Thoracic aorta (tissue), 2 donors: ENCODE measurements around the gene TNKS1BP1. TPM values are rescaled to one million over a fixed set of nuclear protein-coding genes. Genes with fewer than 3 reads are reported as not detected.

Source experiments
- ATAC-seq: fragments of 150-250 bp; one replicate; pipeline ENCODE4 v1.8.0; 2017; ENCODE audit warnings: low read depth; ENCODE audit not compliant: insufficient number of reproducible peaks, low FRiP score
- DNase-seq: peaks from one replicate; pipeline ENCODE4 v3.0.0-alpha.2; 2020; ENCODE audit warnings: low spot score
- H3K27ac ChIP-seq, 2 donors: fragments of 200-600 bp; sonication (generic); 1 replicate in 1 of 2; 2 replicates in 1 of 2; pipeline ENCODE4 v1.5.1; 2016; ENCODE audit warnings: mild to moderate bottlenecking in 2 of 2, moderate library complexity in 2 of 2
- H3K27me3 ChIP-seq: fragments of 200-600 bp; sonication (generic); replicated peaks from 2 replicates; pipeline ENCODE4 v1.6.0; 2016; ENCODE audit warnings: mild to moderate bottlenecking; ENCODE audit not compliant: insufficient read depth
- H3K36me3 ChIP-seq: fragments of 200-600 bp; sonication (generic); one replicate; pipeline ENCODE4 v1.5.1; 2016
- H3K4me1 ChIP-seq, 2 donors: fragments of 200-600 bp; sonication (generic); 1 replicate in 1 of 2; 2 replicates in 1 of 2; pipeline versions ENCODE4 v1.5.1 to v1.6.0; 2016; ENCODE audit warnings: low read depth in 2 of 2, mild to moderate bottlenecking in 1 of 2; ENCODE audit not compliant: control insufficient read depth in 1 of 2
- H3K4me3 ChIP-seq: fragments of 200-600 bp; sonication (generic); 2 replicates; pipeline ENCODE4 v1.5.1; 2016; ENCODE audit warnings: mild to moderate bottlenecking
- H3K9me3 ChIP-seq: fragments of 200-600 bp; sonication (generic); 2 replicates; pipeline ENCODE4 v1.5.1; 2016
- total RNA-seq, 2 donors: library from RNA; depleted of rRNA; stranded (reverse); fragments of >200 nt; gene quantifications; one replicate each; pipeline versions ENCODE4 v1.1.0 to v1.2.3, GENCODE V29; 2016
- TF ChIP-seq, protein P1 (sequence below): fragments of 200-600 bp; sonication (generic); IDR thresholded peaks from one replicate; pipeline ENCODE4 v1.5.1; 2019; ENCODE audit warnings: antibody characterized with exemption

TNKS1BP1 gene
- total RNA-seq, 2 donors from 2014 or later, result 105 to 153 TPM

DNA sequence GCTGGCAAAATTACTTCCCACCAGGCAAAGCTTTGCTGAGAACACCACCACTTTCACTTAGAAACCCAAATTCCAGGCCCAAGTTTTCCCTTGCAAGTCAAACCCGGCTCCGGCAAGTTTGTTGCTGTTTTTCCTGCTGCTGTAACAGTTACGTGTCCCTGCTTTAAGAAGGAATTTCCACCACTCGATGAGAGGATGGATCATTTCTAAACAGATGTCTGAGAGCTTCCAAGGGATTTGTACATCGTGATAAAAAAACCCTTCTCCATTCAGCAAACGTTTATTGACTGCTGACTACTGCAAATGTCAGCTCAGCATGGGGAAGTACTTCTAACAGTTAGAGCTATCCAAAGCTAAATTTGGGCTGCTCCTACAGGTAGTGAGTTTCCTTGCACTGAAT lies 33.1 kb upstream of the TNKS1BP1 start:
- H3K4me3 ChIP-seq, result no peak overlapping the region
- DNase-seq (no peak), ATAC-seq (no peak)
- H3K9me3 ChIP-seq, result no peaks in the 10 kb centered on the region
- no peaks in the 10 kb centered on the region for H3K27me3 ChIP-seq
- no peaks in the 10 kb centered on the region for H3K36me3 ChIP-seq
- no peaks in the 10 kb centered on the region for H3K4me1 ChIP-seq
- TF ChIP-seq, protein P1, sequence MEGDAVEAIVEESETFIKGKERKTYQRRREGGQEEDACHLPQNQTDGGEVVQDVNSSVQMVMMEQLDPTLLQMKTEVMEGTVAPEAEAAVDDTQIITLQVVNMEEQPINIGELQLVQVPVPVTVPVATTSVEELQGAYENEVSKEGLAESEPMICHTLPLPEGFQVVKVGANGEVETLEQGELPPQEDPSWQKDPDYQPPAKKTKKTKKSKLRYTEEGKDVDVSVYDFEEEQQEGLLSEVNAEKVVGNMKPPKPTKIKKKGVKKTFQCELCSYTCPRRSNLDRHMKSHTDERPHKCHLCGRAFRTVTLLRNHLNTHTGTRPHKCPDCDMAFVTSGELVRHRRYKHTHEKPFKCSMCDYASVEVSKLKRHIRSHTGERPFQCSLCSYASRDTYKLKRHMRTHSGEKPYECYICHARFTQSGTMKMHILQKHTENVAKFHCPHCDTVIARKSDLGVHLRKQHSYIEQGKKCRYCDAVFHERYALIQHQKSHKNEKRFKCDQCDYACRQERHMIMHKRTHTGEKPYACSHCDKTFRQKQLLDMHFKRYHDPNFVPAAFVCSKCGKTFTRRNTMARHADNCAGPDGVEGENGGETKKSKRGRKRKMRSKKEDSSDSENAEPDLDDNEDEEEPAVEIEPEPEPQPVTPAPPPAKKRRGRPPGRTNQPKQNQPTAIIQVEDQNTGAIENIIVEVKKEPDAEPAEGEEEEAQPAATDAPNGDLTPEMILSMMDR, result no peak
- H3K27ac ChIP-seq, result no peak overlapping the region

- no peak overlapping the region for H3K27ac ChIP-seq
- H3K36me3 ChIP-seq, result no peaks in the 10 kb centered on the region
- no peaks in the 10 kb centered on the region for H3K9me3 ChIP-seq
- H3K4me3 ChIP-seq, result no peak overlapping the region
- ATAC-seq (no peak), DNase-seq (no peak)
- TF ChIP-seq, protein P1, result no peak
- H3K27me3 ChIP-seq, result no peaks in the 10 kb centered on the region
- H3K4me1 ChIP-seq, result no peaks in the 10 kb centered on the region
Measured at GRCh38 chr11:57357310-57357709, 32.6 kb upstream of the TNKS1BP1 start.

DNA sequence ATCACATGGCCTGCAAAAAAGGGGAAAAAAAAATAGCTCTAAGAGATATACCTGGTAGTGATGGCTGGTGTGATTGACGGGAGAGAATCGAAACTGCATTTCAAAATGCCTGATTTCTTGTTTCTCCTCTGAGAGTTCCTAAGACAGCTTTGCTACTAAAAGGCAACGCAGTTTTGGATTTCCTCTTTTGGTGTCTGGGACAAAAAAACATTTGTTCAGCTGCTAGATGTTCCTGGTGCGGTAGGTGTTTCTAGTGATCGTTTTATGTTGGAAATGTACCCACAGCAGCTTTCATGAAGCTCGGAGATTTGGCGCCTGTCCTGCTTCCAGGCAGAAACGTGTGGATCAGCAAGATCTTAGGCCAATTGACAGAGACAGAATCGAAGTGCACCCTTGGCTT lies 31.5 kb upstream of the TNKS1BP1 start:
- ATAC-seq (no peak), DNase-seq (no peak)
- Histone ChIP-seq H3K4me1 (no peaks in the 10 kb centered on the region), H3K4me3 (no peak overlapping the region), H3K27ac (no peak overlapping the region), H3K9me3 (no peaks in the 10 kb centered on the region), H3K27me3 (no peaks in the 10 kb centered on the region), H3K36me3 (no peaks in the 10 kb centered on the region)
- TF ChIP-seq, protein P1, result no peak

GRCh38 chr11:57354699-57355098 lies 29.9 kb upstream of the TNKS1BP1 start:
- TF ChIP-seq, protein P1, result no peak
- DNase-seq, result no peak
- Histone ChIP-seq H3K36me3 (no peaks in the 10 kb centered on the region), H3K4me3 (no peak overlapping the region), H3K27me3 (no peaks in the 10 kb centered on the region), H3K27ac (no peak overlapping the region), H3K4me1 (no peaks in the 10 kb centered on the region), H3K9me3 (no peaks in the 10 kb centered on the region)
- ATAC-seq, result no peak

- no peaks in the 10 kb centered on the region for H3K9me3 ChIP-seq
- H3K27ac ChIP-seq, result no peak overlapping the region
- H3K4me3 ChIP-seq, result no peak overlapping the region
- no peaks in the 10 kb centered on the region for H3K27me3 ChIP-seq
- ATAC-seq (no peak), DNase-seq (no peak)
- TF ChIP-seq, protein P1, result no peak
- H3K4me1 ChIP-seq, result no peaks in the 10 kb centered on the region
- H3K36me3 ChIP-seq, result no peaks in the 10 kb centered on the region
Measured at GRCh38 chr11:57353852-57354251, 29.1 kb upstream of the TNKS1BP1 start.
